Lower leg skin (tissue), 4 donors: ENCODE results near the gene BEND5. TPM values are rescaled to one million over a fixed set of nuclear protein-coding genes. Genes with fewer than 3 reads are reported as not detected.

Experiments
- DNase-seq, 2 donors: peaks; one replicate each; pipeline ENCODE4 v3.0.0-alpha.2; 2019; ENCODE audit warnings: low spot score in 2 of 2
- H3K4me3 ChIP-seq: fragments of 200-600 bp; sonication (generic); 2 replicates; pipeline ENCODE4 v1.5.1; 2017; ENCODE audit warnings: mild to moderate bottlenecking, low read depth; ENCODE audit not compliant: poor library complexity, severe bottlenecking
- POLR2A ChIP-seq, 2 donors: fragments of 450-650 bp; IDR thresholded peaks; one replicate each; pipeline ENCODE4 v1.6.1; 2016 to 2017; ENCODE audit warnings: antibody characterized with exemption in 2 of 2, mild to moderate bottlenecking in 1 of 2, moderate library complexity in 1 of 2
- WGBS, 2 donors: methylation state at CpG; one replicate each; pipeline ENCODE4 v1.1.5; 2018; 5-methylcytosine and 5-hydroxymethylcytosine counted together
- intact Hi-C: fragments of 100-400 bp; cut with DNase I; formaldehyde crosslinking; loops from one replicate; pipeline ENCODE4 v1.15.0; 2023; ENCODE audit warnings: low total_unique reads
- total RNA-seq, 4 donors: library from RNA; depleted of rRNA; stranded (reverse); fragments of >200 nt; gene quantifications; one replicate each; pipeline ENCODE4 v1.1.0, GENCODE V29; 2016
- TF ChIP-seq, protein P1 (sequence below), 3 donors: fragments of 450-650 bp; IDR thresholded peaks; one replicate each; pipeline ENCODE4 v1.5.1; 2016; ENCODE audit warnings: antibody characterized with exemption in 3 of 3, mild to moderate bottlenecking in 3 of 3, moderate library complexity in 2 of 3

BEND5 gene
- total RNA-seq, 4 donors from 2014 or later, result 0.67 to 2.5 (median 1.1) TPM; not detected in 1

DNA sequence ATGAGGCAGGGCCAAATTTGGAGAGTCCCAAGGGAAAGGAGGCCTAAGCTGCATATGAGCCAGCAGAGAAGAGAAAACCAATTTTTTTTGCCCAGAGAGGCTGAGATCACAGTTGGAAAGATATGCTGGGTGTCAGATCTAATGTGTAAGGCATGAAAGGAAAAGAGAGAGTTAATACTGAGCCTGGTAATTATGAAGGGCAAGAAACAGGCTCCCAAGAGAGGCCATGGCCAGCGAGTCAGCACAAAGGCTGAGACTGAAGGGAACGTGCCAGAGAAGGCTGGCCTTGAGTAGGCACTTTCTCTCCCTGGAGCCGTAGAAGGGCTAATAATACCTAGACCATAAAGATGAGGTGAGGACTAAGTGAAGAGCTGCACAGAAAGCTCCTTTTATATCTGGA is 31.8 kb upstream of the BEND5 start:
- DNase-seq, result no peak
- WGBS, 2 donors, result 25 to 26% methylated on average over 3 of the region's 3 CpGs
- intact Hi-C loops, result no loop called here
- no peak overlapping the region for H3K4me3 ChIP-seq
- TF ChIP-seq, protein P1, sequence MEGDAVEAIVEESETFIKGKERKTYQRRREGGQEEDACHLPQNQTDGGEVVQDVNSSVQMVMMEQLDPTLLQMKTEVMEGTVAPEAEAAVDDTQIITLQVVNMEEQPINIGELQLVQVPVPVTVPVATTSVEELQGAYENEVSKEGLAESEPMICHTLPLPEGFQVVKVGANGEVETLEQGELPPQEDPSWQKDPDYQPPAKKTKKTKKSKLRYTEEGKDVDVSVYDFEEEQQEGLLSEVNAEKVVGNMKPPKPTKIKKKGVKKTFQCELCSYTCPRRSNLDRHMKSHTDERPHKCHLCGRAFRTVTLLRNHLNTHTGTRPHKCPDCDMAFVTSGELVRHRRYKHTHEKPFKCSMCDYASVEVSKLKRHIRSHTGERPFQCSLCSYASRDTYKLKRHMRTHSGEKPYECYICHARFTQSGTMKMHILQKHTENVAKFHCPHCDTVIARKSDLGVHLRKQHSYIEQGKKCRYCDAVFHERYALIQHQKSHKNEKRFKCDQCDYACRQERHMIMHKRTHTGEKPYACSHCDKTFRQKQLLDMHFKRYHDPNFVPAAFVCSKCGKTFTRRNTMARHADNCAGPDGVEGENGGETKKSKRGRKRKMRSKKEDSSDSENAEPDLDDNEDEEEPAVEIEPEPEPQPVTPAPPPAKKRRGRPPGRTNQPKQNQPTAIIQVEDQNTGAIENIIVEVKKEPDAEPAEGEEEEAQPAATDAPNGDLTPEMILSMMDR (IDR thresholded peaks at IDR 0.05), result no peak
- TF ChIP-seq POLR2A (IDR thresholded peaks at IDR 0.05), result no peak

DNA sequence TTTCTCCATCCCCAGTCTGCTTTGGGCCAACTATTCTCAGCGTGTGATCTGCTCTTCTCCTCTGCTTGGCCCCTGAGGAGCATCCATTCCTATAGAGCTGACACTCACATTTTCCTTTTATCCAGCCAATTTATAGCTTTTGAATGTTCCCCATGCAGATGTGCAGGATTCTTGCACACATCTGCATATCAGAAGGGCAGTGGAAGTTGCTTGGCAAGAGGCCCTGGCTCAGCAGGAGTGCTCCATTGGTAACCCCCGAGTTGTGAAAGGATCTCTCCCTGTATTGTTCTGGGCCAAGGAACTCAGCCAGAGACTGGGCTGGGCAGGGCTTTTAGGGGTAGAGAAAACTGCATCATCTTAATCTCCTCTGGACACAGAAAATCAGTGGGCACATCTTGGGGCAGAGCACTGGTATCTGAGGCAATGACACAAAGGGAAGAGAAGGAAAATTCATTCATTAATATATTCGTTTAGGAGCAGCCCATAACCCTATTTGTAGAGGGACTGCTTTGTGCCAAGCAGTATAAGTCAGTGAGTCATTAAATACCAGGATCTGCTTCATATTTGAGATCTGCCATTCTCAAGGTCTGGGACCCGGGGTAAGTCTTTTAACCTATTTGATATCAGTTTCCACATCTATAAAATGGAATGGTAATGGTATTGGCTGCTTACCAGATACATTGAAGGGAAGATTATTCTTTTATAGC is 31.0 kb upstream of the BEND5 start:
- no peak for TF ChIP-seq POLR2A (IDR thresholded peaks at IDR 0.05)
- TF ChIP-seq, protein P1 (IDR thresholded peaks at IDR 0.05), result no peak
- intact Hi-C loops, result no loop called here
- WGBS, 2 donors, result 23 to 32% methylated on average over 4 of the region's 4 CpGs
- H3K4me3 ChIP-seq, result no peak overlapping the region
- no peak for DNase-seq

GRCh38 chr1:48803474-48803873 is 26.8 kb upstream of the BEND5 start:
- no peak for DNase-seq
- TF ChIP-seq, protein P1 (IDR thresholded peaks at IDR 0.05), result no peak
- no peak for TF ChIP-seq POLR2A (IDR thresholded peaks at IDR 0.05)
- intact Hi-C loops, result no loop called here
- no peak overlapping the region for H3K4me3 ChIP-seq

GRCh38 chr1:48794816-48795215 is 18.1 kb upstream of the BEND5 start:
- H3K4me3 ChIP-seq, result no peak overlapping the region
- 0% methylated on average over 1 of the region's 1 CpG for WGBS, 2 donors
- intact Hi-C loops, result no loop called here
- no peak for DNase-seq
- TF ChIP-seq, protein P1 (IDR thresholded peaks at IDR 0.05), result no peak
- TF ChIP-seq POLR2A (IDR thresholded peaks at IDR 0.05), result no peak

- 29 to 61% methylated on average over 1 of the region's 1 CpG for WGBS, 2 donors
- DNase-seq, result no peak
- no peak overlapping the region for H3K4me3 ChIP-seq
- no peak for TF ChIP-seq POLR2A (IDR thresholded peaks at IDR 0.05)
- TF ChIP-seq, protein P1 (IDR thresholded peaks at IDR 0.05), result no peak
- intact Hi-C loops, result no loop called here
Measured at GRCh38 chr1:48793863-48794262, 17.2 kb upstream of the BEND5 start.

DNA sequence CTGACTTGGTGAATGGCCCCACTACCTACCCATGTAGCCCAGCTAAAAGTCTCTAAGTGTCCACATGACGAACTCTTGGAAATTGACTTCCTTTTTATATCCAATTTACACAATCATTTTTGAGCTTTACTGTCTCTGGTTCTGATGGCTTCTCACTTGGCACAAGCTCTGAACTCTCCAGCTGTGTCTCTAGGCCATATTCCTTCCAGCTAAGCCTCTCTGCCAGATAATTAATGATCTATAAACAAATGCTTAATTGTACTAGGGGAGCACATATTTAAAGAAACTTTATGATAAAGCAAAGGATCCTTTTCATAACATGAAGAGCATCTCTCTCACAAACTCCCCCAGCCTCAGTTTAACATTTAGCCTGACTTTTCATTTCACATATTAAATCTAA is 16.3 kb upstream of the BEND5 start:
- WGBS, 2 donors, result 58 to 61% methylated on average over 1 of the region's 1 CpG

More for the DNA sequence above, 16.3 kb upstream of the BEND5 start:
- H3K4me3 ChIP-seq, result no peak overlapping the region
- TF ChIP-seq, protein P1 (IDR thresholded peaks at IDR 0.05), result no peak
- no peak for TF ChIP-seq POLR2A (IDR thresholded peaks at IDR 0.05)
- intact Hi-C loops, result no loop called here
- DNase-seq, result no peak
